BJ (cell line): ENCODE results near the gene KCTD18. TPM values are rescaled to one million over a fixed set of nuclear protein-coding genes. Genes with fewer than 3 reads are reported as not detected.

ENCODE experiments used
- CTCF ChIA-PET: fragments of 350-600 bp; formaldehyde crosslinking; extraction: SDS; loops from one replicate; lab custom pipeline; 2021; ENCODE audit warnings: antibody characterized with exemption, inconsistent platforms; lab: Yijun Ruan, JAX
- POLR2A ChIA-PET: fragments of 300-600 bp; sonication (Branson Sonifier 250); formaldehyde crosslinking; extraction: SDS; loops from one replicate; lab custom pipeline; 2021; ENCODE audit warnings: antibody characterized with exemption; lab: Charles Lee
- DNase-seq: peaks from one replicate; pipeline ENCODE4 v3.0.0-alpha.2; 2011; ENCODE audit warnings: low read depth
- H3K27me3 ChIP-seq: 2 replicates; pipeline ENCODE4 v1.6.0; 2011; ENCODE audit warnings: low read length; ENCODE audit not compliant: control insufficient read depth, insufficient read depth
- H3K36me3 ChIP-seq: 2 replicates; pipeline ENCODE4 v1.5.1; 2011; ENCODE audit warnings: low read length; ENCODE audit not compliant: control insufficient read depth, insufficient read depth
- H3K4me3 ChIP-seq: 2 replicates; pipeline ENCODE4 v1.5.1; 2011; ENCODE audit warnings: low read depth, mild to moderate bottlenecking, control low read depth, low read length
- polyA plus RNA-seq: library from polyadenylated mRNA; depleted of rRNA; stranded (reverse); fragments of >200 nt; gene quantifications from 2 replicates; pipeline ENCODE4 v1.2.3, GENCODE V29; 2011
- TF ChIP-seq, protein P1 (sequence below): IDR thresholded peaks from 2 replicates; pipeline ENCODE4 v1.5.1; 2011; ENCODE audit warnings: low read depth, mild to moderate bottlenecking, control low read depth, inconsistent platforms, low read length, moderate library complexity; ENCODE audit not compliant: insufficient read depth

The KCTD18 gene
- polyA plus RNA-seq, 1 experiment: 9.3 TPM

GRCh38 chr2:200467806-200468681, 41.8 kb downstream of the KCTD18 start:
- ChIA-PET CTCF (interaction anchor here (1.1 to 1.6 kb wide), 3 partner anchors 13 to 16 kb away, joined by 3 to 4 read pairs (median 3); no protein-coding TSS in a partner anchor), POLR2A (interaction anchor here (0.5 kb wide), 1 partner anchor 148 kb away, joined by 5 read pairs; no protein-coding TSS in a partner anchor)
- no peaks in the 10 kb centered on the region for H3K27me3 ChIP-seq
- DNase-seq: no peak
- TF ChIP-seq, protein P1, sequence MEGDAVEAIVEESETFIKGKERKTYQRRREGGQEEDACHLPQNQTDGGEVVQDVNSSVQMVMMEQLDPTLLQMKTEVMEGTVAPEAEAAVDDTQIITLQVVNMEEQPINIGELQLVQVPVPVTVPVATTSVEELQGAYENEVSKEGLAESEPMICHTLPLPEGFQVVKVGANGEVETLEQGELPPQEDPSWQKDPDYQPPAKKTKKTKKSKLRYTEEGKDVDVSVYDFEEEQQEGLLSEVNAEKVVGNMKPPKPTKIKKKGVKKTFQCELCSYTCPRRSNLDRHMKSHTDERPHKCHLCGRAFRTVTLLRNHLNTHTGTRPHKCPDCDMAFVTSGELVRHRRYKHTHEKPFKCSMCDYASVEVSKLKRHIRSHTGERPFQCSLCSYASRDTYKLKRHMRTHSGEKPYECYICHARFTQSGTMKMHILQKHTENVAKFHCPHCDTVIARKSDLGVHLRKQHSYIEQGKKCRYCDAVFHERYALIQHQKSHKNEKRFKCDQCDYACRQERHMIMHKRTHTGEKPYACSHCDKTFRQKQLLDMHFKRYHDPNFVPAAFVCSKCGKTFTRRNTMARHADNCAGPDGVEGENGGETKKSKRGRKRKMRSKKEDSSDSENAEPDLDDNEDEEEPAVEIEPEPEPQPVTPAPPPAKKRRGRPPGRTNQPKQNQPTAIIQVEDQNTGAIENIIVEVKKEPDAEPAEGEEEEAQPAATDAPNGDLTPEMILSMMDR: no peak
- peaks cover 7% of the 10 kb centered on the region for H3K36me3 ChIP-seq
- no peak overlapping the region for H3K4me3 ChIP-seq

GRCh38 chr2:200466425-200467418, 43.1 kb downstream of the KCTD18 start:
- Histone ChIP-seq H3K27me3 (no peaks in the 10 kb centered on the region), H3K4me3 (no peak overlapping the region), H3K36me3 (peaks cover 8% of the 10 kb centered on the region)
- ChIA-PET POLR2A (no interaction called here), CTCF (interaction anchor here (0.9 to 1.1 kb wide), 2 partner anchors 11 to 16 kb away, joined by 3 read pairs; no protein-coding TSS in a partner anchor)
- no peak for DNase-seq
- TF ChIP-seq, protein P1: no peak

DNA sequence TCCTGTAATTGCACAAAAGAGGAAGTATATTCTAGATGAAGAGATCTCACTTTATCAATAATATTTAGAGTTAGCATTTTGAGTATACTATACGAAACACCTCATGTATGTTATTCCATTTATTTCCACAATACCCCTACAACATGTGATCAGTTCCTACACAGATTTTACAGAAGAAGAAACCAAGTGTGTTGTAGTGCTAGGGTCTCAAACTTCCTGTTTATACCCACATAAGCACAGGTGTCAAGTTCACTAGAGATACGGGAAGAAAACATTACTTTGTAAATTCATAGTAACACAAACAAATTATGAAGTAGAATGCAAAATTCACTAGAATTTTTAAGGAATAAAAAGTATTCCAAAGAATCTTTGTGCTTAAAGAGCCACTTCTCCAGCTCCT, 46.4 kb downstream of the KCTD18 start:
- no peak overlapping the region for H3K4me3 ChIP-seq
- H3K36me3 ChIP-seq: peaks cover 7% of the 10 kb centered on the region
- TF ChIP-seq, protein P1: no peak
- CTCF ChIA-PET: interaction anchor here (0.8 kb wide), 1 partner anchor 490 kb away, joined by 3 read pairs; no protein-coding TSS in a partner anchor
- POLR2A ChIA-PET: no interaction called here
- no peak for DNase-seq
- no peaks in the 10 kb centered on the region for H3K27me3 ChIP-seq

DNA sequence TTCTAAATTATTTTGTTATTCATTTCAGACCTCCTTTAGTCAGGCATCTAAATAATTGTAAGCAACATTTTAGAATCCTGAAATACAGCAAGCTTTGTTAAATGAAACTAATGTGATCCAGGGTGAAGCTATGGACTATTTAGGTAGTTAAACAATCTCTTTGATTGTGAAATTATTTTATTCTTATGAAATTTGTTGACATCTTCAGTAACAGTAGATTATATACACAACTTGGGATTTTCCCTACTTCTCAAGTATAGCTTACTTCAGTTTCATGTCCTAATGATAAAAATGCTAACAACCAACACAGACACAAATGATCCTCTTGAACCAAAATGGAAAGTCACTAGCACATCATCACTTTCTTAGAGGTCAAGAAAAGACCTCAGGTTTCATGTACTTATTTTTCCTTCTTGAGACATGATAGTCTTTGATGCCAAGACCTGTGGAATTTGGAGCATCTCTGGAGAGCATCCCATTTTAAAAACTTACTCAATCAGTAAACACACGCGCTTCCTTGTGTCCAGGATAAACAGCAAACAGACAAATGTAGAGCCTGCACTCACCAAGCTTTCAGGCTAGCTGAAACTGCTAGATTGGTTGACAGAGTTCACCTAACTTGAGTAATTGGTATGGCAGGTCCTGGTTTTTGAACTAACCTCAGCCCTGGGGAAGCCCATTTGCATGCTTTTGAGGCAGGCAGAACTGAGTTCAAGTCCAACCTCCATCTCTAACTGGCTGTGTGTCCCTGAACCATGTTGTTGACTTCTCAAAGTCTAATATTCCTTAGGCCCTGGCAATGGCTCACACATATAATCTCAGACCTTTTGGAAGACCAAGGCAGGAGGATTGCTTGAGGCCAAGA, 47.8 kb downstream of the KCTD18 start:
- no peaks in the 10 kb centered on the region for H3K27me3 ChIP-seq
- H3K36me3 ChIP-seq: peaks cover 6% of the 10 kb centered on the region
- ChIA-PET CTCF (interaction anchor here (1.1 kb wide), 1 partner anchor 258 kb away, joined by 3 read pairs; no protein-coding TSS in a partner anchor), POLR2A (no interaction called here)
- DNase-seq: no peak
- no peak overlapping the region for H3K4me3 ChIP-seq
- TF ChIP-seq, protein P1: no peak
